Coronary artery (tissue), 2 donors: Measurements from ENCODE around the gene CBX1.

Source experiments
- DNase-seq: peaks from one replicate; pipeline ENCODE4 v3.0.0-alpha.2; 2017; ENCODE audit warnings: low spot score
- H3K27ac ChIP-seq, 2 donors: fragments of 200-600 bp; sonication (generic); one replicate each; pipeline ENCODE4 v1.5.1; 2016 to 2019
- H3K4me3 ChIP-seq: fragments of 200-600 bp; sonication (generic); 2 replicates; pipeline ENCODE4 v1.5.1; 2016; ENCODE audit warnings: mild to moderate bottlenecking, moderate library complexity
- TF ChIP-seq, protein P1 (sequence below): fragments of 200-600 bp; sonication (generic); IDR thresholded peaks from one replicate; pipeline ENCODE4 v1.5.1; 2019; ENCODE audit warnings: antibody characterized with exemption

Gene CBX1

GRCh38 chr17:48024149-48025039, 76.9 kb downstream of the CBX1 start:
- H3K27ac ChIP-seq: peak overlapping the region; percentile 82 to 93
- TF ChIP-seq, protein P1, sequence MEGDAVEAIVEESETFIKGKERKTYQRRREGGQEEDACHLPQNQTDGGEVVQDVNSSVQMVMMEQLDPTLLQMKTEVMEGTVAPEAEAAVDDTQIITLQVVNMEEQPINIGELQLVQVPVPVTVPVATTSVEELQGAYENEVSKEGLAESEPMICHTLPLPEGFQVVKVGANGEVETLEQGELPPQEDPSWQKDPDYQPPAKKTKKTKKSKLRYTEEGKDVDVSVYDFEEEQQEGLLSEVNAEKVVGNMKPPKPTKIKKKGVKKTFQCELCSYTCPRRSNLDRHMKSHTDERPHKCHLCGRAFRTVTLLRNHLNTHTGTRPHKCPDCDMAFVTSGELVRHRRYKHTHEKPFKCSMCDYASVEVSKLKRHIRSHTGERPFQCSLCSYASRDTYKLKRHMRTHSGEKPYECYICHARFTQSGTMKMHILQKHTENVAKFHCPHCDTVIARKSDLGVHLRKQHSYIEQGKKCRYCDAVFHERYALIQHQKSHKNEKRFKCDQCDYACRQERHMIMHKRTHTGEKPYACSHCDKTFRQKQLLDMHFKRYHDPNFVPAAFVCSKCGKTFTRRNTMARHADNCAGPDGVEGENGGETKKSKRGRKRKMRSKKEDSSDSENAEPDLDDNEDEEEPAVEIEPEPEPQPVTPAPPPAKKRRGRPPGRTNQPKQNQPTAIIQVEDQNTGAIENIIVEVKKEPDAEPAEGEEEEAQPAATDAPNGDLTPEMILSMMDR: no peak
- H3K4me3 ChIP-seq: peak overlapping the region; percentile 78
- DNase-seq: no peak

DNA sequence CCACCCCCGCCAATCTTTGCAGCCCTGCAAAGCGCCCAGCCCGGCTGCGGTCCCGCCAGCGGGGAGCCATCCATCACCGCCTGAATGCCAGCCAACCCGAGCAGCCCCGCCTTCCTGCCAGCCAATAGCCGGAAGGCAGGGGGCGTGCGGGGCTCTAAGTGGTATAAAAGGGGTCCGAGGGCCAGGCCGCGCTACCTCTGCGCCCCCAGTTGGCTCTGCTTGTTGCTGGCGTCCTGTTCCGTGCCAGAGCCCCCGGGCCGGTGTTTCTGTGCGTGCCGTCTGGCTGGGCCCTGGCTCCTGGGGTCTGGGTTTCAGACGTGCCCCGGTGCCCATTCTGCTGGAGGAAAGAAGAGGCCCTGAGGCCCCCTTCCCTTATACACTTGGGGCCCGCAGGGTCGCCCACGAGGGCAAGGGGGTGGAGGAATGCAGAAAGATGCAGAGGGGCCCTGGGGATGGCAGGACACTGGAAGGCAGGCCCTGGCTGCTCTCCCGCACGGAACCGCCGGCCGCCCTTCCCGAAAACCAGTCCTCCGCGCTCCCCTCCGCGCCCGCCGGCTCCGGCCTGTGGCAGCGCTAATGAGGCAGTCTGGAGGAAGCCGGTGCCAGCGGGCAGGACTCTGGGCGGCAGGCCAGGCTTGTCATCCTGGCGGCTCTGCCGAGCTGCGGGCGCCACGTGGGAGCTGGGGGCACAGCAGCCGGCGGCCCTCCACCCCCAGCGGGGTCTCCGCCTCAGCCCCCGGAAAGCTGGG, 77.7 kb downstream of the CBX1 start:
- peak overlapping the region; percentile 82 to 93 for H3K27ac ChIP-seq
- TF ChIP-seq, protein P1: peak; percentile 20
- peak overlapping the region; percentile 78 for H3K4me3 ChIP-seq
- peak; percentile 90 for DNase-seq

- no peak overlapping the region for H3K27ac ChIP-seq
- no peak for DNase-seq
- TF ChIP-seq, protein P1: no peak
- peak overlapping the region; percentile 78 for H3K4me3 ChIP-seq
Observed at GRCh38 chr17:48022901-48023300, 78.4 kb downstream of the CBX1 start.

DNA sequence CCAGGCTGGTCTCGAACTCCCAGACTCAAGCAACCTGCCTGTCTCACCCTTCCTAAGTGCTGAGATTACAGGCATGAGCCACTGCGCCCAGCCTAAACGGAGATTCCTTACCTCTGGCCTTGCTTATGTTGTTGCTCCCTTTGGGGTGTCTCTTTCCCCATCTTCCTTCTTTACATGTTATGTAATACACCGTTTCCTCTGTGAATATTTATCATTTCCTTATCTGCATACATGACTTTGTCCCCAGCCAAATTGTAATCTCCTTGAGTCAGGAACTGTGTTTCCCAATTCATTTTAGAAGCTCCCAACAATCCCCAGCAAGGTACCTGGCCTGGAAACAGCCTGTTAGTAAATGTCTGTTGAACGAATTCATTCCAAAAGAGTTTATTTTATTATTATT, 79.3 kb downstream of the CBX1 start:
- no peak overlapping the region for H3K4me3 ChIP-seq
- no peak overlapping the region for H3K27ac ChIP-seq
- no peak for DNase-seq
- TF ChIP-seq, protein P1: no peak
